Ascending aorta (tissue), 2 donors: Measurements from ENCODE around the gene FXYD1. TPM values are rescaled to one million over a fixed set of nuclear protein-coding genes. Genes with fewer than 3 reads are reported as not detected.

Source experiments
- DNase-seq, 2 donors: peaks; one replicate each; pipeline ENCODE4 v3.0.0-alpha.2; 2019; ENCODE audit warnings: low spot score in 2 of 2
- H3K27ac ChIP-seq, 2 donors: fragments of 200-600 bp; sonication (generic); one replicate each; pipeline ENCODE4 v1.5.1; 2016 to 2017; ENCODE audit warnings: mild to moderate bottlenecking in 1 of 2
- H3K27me3 ChIP-seq: fragments of 200-600 bp; sonication (generic); one replicate; pipeline ENCODE4 v1.5.1; 2017
- H3K36me3 ChIP-seq, 2 donors: fragments of 200-600 bp; sonication (generic); one replicate each; pipeline ENCODE4 v1.5.1; 2016
- H3K4me1 ChIP-seq, 2 donors: fragments of 200-600 bp; sonication (generic); one replicate each; pipeline ENCODE4 v1.5.1; 2016 to 2017; ENCODE audit warnings: mild to moderate bottlenecking in 1 of 2
- H3K4me3 ChIP-seq, 2 donors: fragments of 200-600 bp; sonication (generic); one replicate each; pipeline ENCODE4 v1.5.1; 2016 to 2017; ENCODE audit warnings: mild to moderate bottlenecking in 1 of 2
- H3K9me3 ChIP-seq, 2 donors: fragments of 200-600 bp; sonication (generic); one replicate each; pipeline ENCODE4 v1.5.1; 2016
- CTCF ChIP-seq, 3 experiments: fragments of 200-600 bp in 2 of 3; fragments of 450-650 bp in 1 of 3; sonication (generic) in 2 of 3; IDR thresholded peaks; one replicate each; pipeline ENCODE4 v1.5.1; 2016 to 2019; ENCODE audit warnings: antibody characterized with exemption in 3 of 3, mild to moderate bottlenecking in 1 of 3, moderate library complexity in 1 of 3
- intact Hi-C: fragments of 100-400 bp; cut with DNase I; formaldehyde crosslinking; loops from one replicate; pipeline ENCODE4 v1.15.1; 2023
- total RNA-seq: library from RNA; depleted of rRNA; stranded (reverse); fragments of >200 nt; gene quantifications from one replicate; pipeline ENCODE4 v1.1.0, GENCODE V29; 2016

The FXYD1 gene
- 34.8 TPM for total RNA-seq

- intact Hi-C loops = loop anchor here (2.0 kb wide), 1 partner anchor 140 kb away; no protein-coding TSS in a partner anchor
- Histone ChIP-seq H3K36me3 (no peaks in the 10 kb centered on the region), H3K27me3 (no peaks in the 10 kb centered on the region), H3K4me1 (peaks cover 12 to 34% of the 10 kb centered on the region in 2 donors), H3K27ac (peak within 1 kb of the TSS; percentile 94 to 96), H3K9me3 (no peaks in the 10 kb centered on the region), H3K4me3 (peak within 1 kb of the TSS; percentile 52 to 66)
- TF ChIP-seq CTCF (IDR thresholded peaks at IDR 0.05) = no peak
- no peak for DNase-seq
These were observed at the start of gene FXYD1 for GRCh38 chr19:35138305-35138892. Gene FXYD1, plus strand, starts transcription at chr19:35138824. Its CDS starts 1,256 bp downstream, at chr19:35140080.

- intact Hi-C loops = no loop called here
- peaks cover 0 to 4% of the 10 kb centered on the region in 2 donors for H3K4me1 ChIP-seq
- no peaks in the 10 kb centered on the region for H3K36me3 ChIP-seq
- H3K4me3 ChIP-seq = no peak overlapping the region
- H3K27ac ChIP-seq = no peak overlapping the region
- no peak for TF ChIP-seq CTCF (IDR thresholded peaks at IDR 0.05)
- no peak for DNase-seq
- H3K9me3 ChIP-seq = no peaks in the 10 kb centered on the region
- H3K27me3 ChIP-seq = peaks cover 3% of the 10 kb centered on the region
These were observed 49.1 kb upstream of the FXYD1 start for GRCh38 chr19:35089554-35089953.

GRCh38 chr19:35090160-35090505, 48.5 kb upstream of the FXYD1 start:
- Histone ChIP-seq H3K27me3 (peaks cover 3% of the 10 kb centered on the region), H3K27ac (no peak overlapping the region), H3K4me1 (peaks cover 0 to 4% of the 10 kb centered on the region in 2 donors), H3K36me3 (no peaks in the 10 kb centered on the region), H3K9me3 (no peaks in the 10 kb centered on the region), H3K4me3 (no peak overlapping the region)
- intact Hi-C loops = loop anchor here (1.0 kb wide), 1 partner anchor 117 kb away; no protein-coding TSS in a partner anchor
- DNase-seq = no peak
- no peak for TF ChIP-seq CTCF (IDR thresholded peaks at IDR 0.05)

GRCh38 chr19:35090506-35091214, 48.0 kb upstream of the FXYD1 start:
- intact Hi-C loops = loop anchor here (1.0 kb wide), 1 partner anchor 117 kb away; no protein-coding TSS in a partner anchor
- Histone ChIP-seq H3K4me1 (peaks cover 0 to 4% of the 10 kb centered on the region in 2 donors), H3K27me3 (peaks cover 3% of the 10 kb centered on the region), H3K36me3 (no peaks in the 10 kb centered on the region), H3K27ac (no peak overlapping the region), H3K9me3 (no peaks in the 10 kb centered on the region), H3K4me3 (no peak overlapping the region)
- TF ChIP-seq CTCF (IDR thresholded peaks at IDR 0.05) = peak in 2 of 3 experiments; percentile 50 to 62
- no peak for DNase-seq

GRCh38 chr19:35093430-35093829, 45.2 kb upstream of the FXYD1 start:
- TF ChIP-seq CTCF (IDR thresholded peaks at IDR 0.05) = no peak
- Histone ChIP-seq H3K4me1 (peaks cover 0 to 4% of the 10 kb centered on the region in 2 donors), H3K27me3 (peaks cover 3% of the 10 kb centered on the region), H3K27ac (no peak overlapping the region), H3K36me3 (no peaks in the 10 kb centered on the region), H3K4me3 (no peak overlapping the region), H3K9me3 (no peaks in the 10 kb centered on the region)
- intact Hi-C loops = no loop called here
- no peak for DNase-seq
